ENCODE measurements around the gene ACER3. TPM values are rescaled to one million over a fixed set of nuclear protein-coding genes. Genes with fewer than 3 reads are reported as not detected.

Gene ACER3
- total RNA-seq, 1 donor from 2014 or later: 17.3 TPM

- no peak overlapping the region for H3K4me3 Mint-ChIP-seq (ENCODE audit: unreplicated experiment)
- DNase-seq (ENCODE audit: low spot score): no peak
- peaks cover 22% of the 10 kb centered on the region for H3K36me3 Mint-ChIP-seq (ENCODE audit: low read depth, unreplicated experiment)
- H3K4me1 Mint-ChIP-seq (ENCODE audit: unreplicated experiment): no peaks in the 10 kb centered on the region
- H3K9me3 Mint-ChIP-seq (ENCODE audit: unreplicated experiment): peaks cover 3% of the 10 kb centered on the region
- TF ChIP-seq CTCF (IDR thresholded peaks at IDR 0.05; ENCODE audit: unreplicated experiment): no peak
- H3K27me3 Mint-ChIP-seq (ENCODE audit: unreplicated experiment): peaks cover 2% of the 10 kb centered on the region
- H3K27ac Mint-ChIP-seq (ENCODE audit: unreplicated experiment): no peak overlapping the region
Measured at GRCh38 chr11:76974179-76974891, 113.6 kb downstream of the ACER3 start.

GRCh38 chr11:76975513-76975912, 114.8 kb downstream of the ACER3 start:
- Mint-ChIP-seq H3K9me3 (ENCODE audit: unreplicated experiment) (peaks cover 3% of the 10 kb centered on the region), H3K4me1 (ENCODE audit: unreplicated experiment) (no peaks in the 10 kb centered on the region), H3K36me3 (ENCODE audit: low read depth, unreplicated experiment) (peaks cover 22% of the 10 kb centered on the region), H3K27ac (ENCODE audit: unreplicated experiment) (no peak overlapping the region), H3K27me3 (ENCODE audit: unreplicated experiment) (peaks cover 2% of the 10 kb centered on the region), H3K4me3 (ENCODE audit: unreplicated experiment) (no peak overlapping the region)
- no peak for TF ChIP-seq CTCF (IDR thresholded peaks at IDR 0.05; ENCODE audit: unreplicated experiment)
- no peak for DNase-seq (ENCODE audit: low spot score)

GRCh38 chr11:76977791-76978190, 117.1 kb downstream of the ACER3 start:
- TF ChIP-seq CTCF (IDR thresholded peaks at IDR 0.05; ENCODE audit: unreplicated experiment): no peak
- Mint-ChIP-seq H3K27me3 (ENCODE audit: unreplicated experiment) (peaks cover 2% of the 10 kb centered on the region), H3K4me3 (ENCODE audit: unreplicated experiment) (no peak overlapping the region), H3K27ac (ENCODE audit: unreplicated experiment) (no peak overlapping the region), H3K4me1 (ENCODE audit: unreplicated experiment) (no peaks in the 10 kb centered on the region), H3K36me3 (ENCODE audit: low read depth, unreplicated experiment) (peaks cover 11% of the 10 kb centered on the region), H3K9me3 (ENCODE audit: unreplicated experiment) (no peaks in the 10 kb centered on the region)
- no peak for DNase-seq (ENCODE audit: low spot score)

GRCh38 chr11:76978239-76978638, 117.5 kb downstream of the ACER3 start:
- H3K27me3 Mint-ChIP-seq (ENCODE audit: unreplicated experiment): peaks cover 2% of the 10 kb centered on the region
- TF ChIP-seq CTCF (IDR thresholded peaks at IDR 0.05; ENCODE audit: unreplicated experiment): no peak
- H3K9me3 Mint-ChIP-seq (ENCODE audit: unreplicated experiment): no peaks in the 10 kb centered on the region
- H3K4me3 Mint-ChIP-seq (ENCODE audit: unreplicated experiment): peak overlapping the region; percentile 38
- no peak overlapping the region for H3K27ac Mint-ChIP-seq (ENCODE audit: unreplicated experiment)
- DNase-seq (ENCODE audit: low spot score): no peak
- H3K4me1 Mint-ChIP-seq (ENCODE audit: unreplicated experiment): no peaks in the 10 kb centered on the region
- peaks cover 11% of the 10 kb centered on the region for H3K36me3 Mint-ChIP-seq (ENCODE audit: low read depth, unreplicated experiment)

GRCh38 chr11:76978818-76979217, 118.1 kb downstream of the ACER3 start:
- H3K27ac Mint-ChIP-seq (ENCODE audit: unreplicated experiment): no peak overlapping the region
- no peak for DNase-seq (ENCODE audit: low spot score)
- H3K36me3 Mint-ChIP-seq (ENCODE audit: low read depth, unreplicated experiment): peaks cover 11% of the 10 kb centered on the region
- no peak for TF ChIP-seq CTCF (IDR thresholded peaks at IDR 0.05; ENCODE audit: unreplicated experiment)
- peaks cover 2% of the 10 kb centered on the region for H3K27me3 Mint-ChIP-seq (ENCODE audit: unreplicated experiment)
- no peaks in the 10 kb centered on the region for H3K9me3 Mint-ChIP-seq (ENCODE audit: unreplicated experiment)
- no peak overlapping the region for H3K4me3 Mint-ChIP-seq (ENCODE audit: unreplicated experiment)
- no peaks in the 10 kb centered on the region for H3K4me1 Mint-ChIP-seq (ENCODE audit: unreplicated experiment)

All from endothelial cell (in vitro differentiated cells).